ENCODE data around the gene SH3PXD2B. TPM values are rescaled to one million over a fixed set of nuclear protein-coding genes. Genes with fewer than 3 reads are reported as not detected.
"Not testable (repeated sequence)": the region's sequence is repeated elsewhere in the genome, so short reads cannot be mapped to it uniquely, and the experiment has no call there.

Gene SH3PXD2B
- total RNA-seq, 1 experiment from 2014 or later, result 15.2 TPM

GRCh38 chr5:172358345-172358744, 96.0 kb downstream of the SH3PXD2B start:
- no peaks in the 10 kb centered on the region for H3K27me3 ChIP-seq
- no peak for DNase-seq
- H3K36me3 ChIP-seq, result peaks cover 81% of the 10 kb centered on the region
- H3K4me3 ChIP-seq, result no peak overlapping the region
- H3K9me3 ChIP-seq, result no peaks in the 10 kb centered on the region

GRCh38 chr5:172356527-172356926, 97.8 kb downstream of the SH3PXD2B start:
- H3K36me3 ChIP-seq, result peaks cover 85% of the 10 kb centered on the region

GRCh38 chr5:172356047-172356446, 98.3 kb downstream of the SH3PXD2B start:
- H3K27me3 ChIP-seq, result no peaks in the 10 kb centered on the region
- no peaks in the 10 kb centered on the region for H3K9me3 ChIP-seq
- no peak overlapping the region for H3K4me3 ChIP-seq
- H3K36me3 ChIP-seq, result peaks cover 85% of the 10 kb centered on the region
- no peak for DNase-seq

More at GRCh38 chr5:172356527-172356926, 97.8 kb downstream of the SH3PXD2B start:
- Histone ChIP-seq H3K27me3 (no peaks in the 10 kb centered on the region), H3K9me3 (no peaks in the 10 kb centered on the region), H3K4me3 (no peak overlapping the region)
- no peak for DNase-seq

- Histone ChIP-seq H3K27me3 (no peaks in the 10 kb centered on the region), H3K36me3 (peaks cover 73% of the 10 kb centered on the region), H3K9me3 (no peaks in the 10 kb centered on the region), H3K4me3 (no peak overlapping the region)
- no peak for DNase-seq
These were observed 100.5 kb downstream of the SH3PXD2B start for GRCh38 chr5:172353846-172354245.

GRCh38 chr5:172353271-172353812, 101.0 kb downstream of the SH3PXD2B start:
- Histone ChIP-seq H3K27me3 (no peaks in the 10 kb centered on the region), H3K36me3 (peaks cover 71% of the 10 kb centered on the region), H3K9me3 (no peaks in the 10 kb centered on the region), H3K4me3 (no peak overlapping the region)
- no peak for DNase-seq

- H3K9me3 ChIP-seq, H3K4me3 ChIP-seq, H3K27me3 ChIP-seq, DNase-seq: not testable (repeated sequence)
- H3K36me3 ChIP-seq, result peaks cover 71% of the 10 kb centered on the region
These were observed 101.8 kb downstream of the SH3PXD2B start for GRCh38 chr5:172352526-172352925.

- Histone ChIP-seq H3K36me3 (peaks cover 72% of the 10 kb centered on the region), H3K27me3 (no peaks in the 10 kb centered on the region), H3K4me3 (no peak overlapping the region), H3K9me3 (no peaks in the 10 kb centered on the region)
- no peak for DNase-seq
These were observed 103.0 kb downstream of the SH3PXD2B start for GRCh38 chr5:172351240-172351778.

- Histone ChIP-seq H3K27me3 (no peaks in the 10 kb centered on the region), H3K4me3 (no peak overlapping the region), H3K36me3 (peaks cover 72% of the 10 kb centered on the region), H3K9me3 (no peaks in the 10 kb centered on the region)
- DNase-seq, result no peak
These were observed 103.8 kb downstream of the SH3PXD2B start for GRCh38 chr5:172350212-172351181.

GRCh38 chr5:172348733-172349132, 105.6 kb downstream of the SH3PXD2B start:
- H3K4me3 ChIP-seq, H3K27me3 ChIP-seq, DNase-seq, H3K9me3 ChIP-seq: not testable (repeated sequence)
- H3K36me3 ChIP-seq, result peaks cover 72% of the 10 kb centered on the region

GRCh38 chr5:172348084-172348483, 106.2 kb downstream of the SH3PXD2B start:
- no peak for DNase-seq
- peaks cover 72% of the 10 kb centered on the region for H3K36me3 ChIP-seq
- H3K9me3 ChIP-seq, result no peaks in the 10 kb centered on the region
- no peak overlapping the region for H3K4me3 ChIP-seq
- no peaks in the 10 kb centered on the region for H3K27me3 ChIP-seq

GRCh38 chr5:172347496-172348052, 106.8 kb downstream of the SH3PXD2B start:
- no peak for DNase-seq
- no peaks in the 10 kb centered on the region for H3K9me3 ChIP-seq
- H3K4me3 ChIP-seq, result no peak overlapping the region
- peaks cover 71% of the 10 kb centered on the region for H3K36me3 ChIP-seq
- no peaks in the 10 kb centered on the region for H3K27me3 ChIP-seq

- H3K9me3 ChIP-seq, result no peaks in the 10 kb centered on the region
- no peak for DNase-seq
- H3K4me3 ChIP-seq, result no peak overlapping the region
- no peaks in the 10 kb centered on the region for H3K27me3 ChIP-seq
- peaks cover 75% of the 10 kb centered on the region for H3K36me3 ChIP-seq
These were observed 108.4 kb downstream of the SH3PXD2B start for GRCh38 chr5:172345881-172346280.

- Histone ChIP-seq H3K9me3 (no peaks in the 10 kb centered on the region), H3K27me3 (no peaks in the 10 kb centered on the region), H3K4me3 (no peak overlapping the region), H3K36me3 (peaks cover 80% of the 10 kb centered on the region)
- DNase-seq, result no peak
These were observed 109.4 kb downstream of the SH3PXD2B start for GRCh38 chr5:172344855-172345409.

GRCh38 chr5:172343741-172344140, 110.6 kb downstream of the SH3PXD2B start:
- H3K9me3 ChIP-seq, result no peaks in the 10 kb centered on the region
- peaks cover 91% of the 10 kb centered on the region for H3K36me3 ChIP-seq

GRCh38 chr5:172342918-172343317, 111.4 kb downstream of the SH3PXD2B start:
- H3K36me3 ChIP-seq, result peaks cover 85% of the 10 kb centered on the region
- H3K4me3 ChIP-seq, result no peak overlapping the region
- no peaks in the 10 kb centered on the region for H3K27me3 ChIP-seq
- DNase-seq, result no peak
- H3K9me3 ChIP-seq, result no peaks in the 10 kb centered on the region

More at GRCh38 chr5:172343741-172344140, 110.6 kb downstream of the SH3PXD2B start:
- H3K4me3 ChIP-seq, result no peak overlapping the region
- H3K27me3 ChIP-seq, result no peaks in the 10 kb centered on the region
- no peak for DNase-seq

GRCh38 chr5:172339264-172340180, 114.8 kb downstream of the SH3PXD2B start:
- Histone ChIP-seq H3K27me3 (no peaks in the 10 kb centered on the region), H3K4me3 (no peak overlapping the region), H3K36me3 (peaks cover 72% of the 10 kb centered on the region), H3K9me3 (no peaks in the 10 kb centered on the region)
- no peak for DNase-seq
